HG03558 (cell line): ENCODE measurements around the gene MFAP4.

ENCODE experiments used
- ATAC-seq: cut with Tn5 transposase; IDR thresholded peaks from one replicate; pipeline ENCODE4 v1.9.1; 2021; ENCODE audit warnings: moderate number of reproducible peaks; ENCODE audit not compliant: unreplicated experiment; ENCODE audit errors: extremely low read depth

The MFAP4 gene, protein sequence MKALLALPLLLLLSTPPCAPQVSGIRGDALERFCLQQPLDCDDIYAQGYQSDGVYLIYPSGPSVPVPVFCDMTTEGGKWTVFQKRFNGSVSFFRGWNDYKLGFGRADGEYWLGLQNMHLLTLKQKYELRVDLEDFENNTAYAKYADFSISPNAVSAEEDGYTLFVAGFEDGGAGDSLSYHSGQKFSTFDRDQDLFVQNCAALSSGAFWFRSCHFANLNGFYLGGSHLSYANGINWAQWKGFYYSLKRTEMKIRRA

DNA sequence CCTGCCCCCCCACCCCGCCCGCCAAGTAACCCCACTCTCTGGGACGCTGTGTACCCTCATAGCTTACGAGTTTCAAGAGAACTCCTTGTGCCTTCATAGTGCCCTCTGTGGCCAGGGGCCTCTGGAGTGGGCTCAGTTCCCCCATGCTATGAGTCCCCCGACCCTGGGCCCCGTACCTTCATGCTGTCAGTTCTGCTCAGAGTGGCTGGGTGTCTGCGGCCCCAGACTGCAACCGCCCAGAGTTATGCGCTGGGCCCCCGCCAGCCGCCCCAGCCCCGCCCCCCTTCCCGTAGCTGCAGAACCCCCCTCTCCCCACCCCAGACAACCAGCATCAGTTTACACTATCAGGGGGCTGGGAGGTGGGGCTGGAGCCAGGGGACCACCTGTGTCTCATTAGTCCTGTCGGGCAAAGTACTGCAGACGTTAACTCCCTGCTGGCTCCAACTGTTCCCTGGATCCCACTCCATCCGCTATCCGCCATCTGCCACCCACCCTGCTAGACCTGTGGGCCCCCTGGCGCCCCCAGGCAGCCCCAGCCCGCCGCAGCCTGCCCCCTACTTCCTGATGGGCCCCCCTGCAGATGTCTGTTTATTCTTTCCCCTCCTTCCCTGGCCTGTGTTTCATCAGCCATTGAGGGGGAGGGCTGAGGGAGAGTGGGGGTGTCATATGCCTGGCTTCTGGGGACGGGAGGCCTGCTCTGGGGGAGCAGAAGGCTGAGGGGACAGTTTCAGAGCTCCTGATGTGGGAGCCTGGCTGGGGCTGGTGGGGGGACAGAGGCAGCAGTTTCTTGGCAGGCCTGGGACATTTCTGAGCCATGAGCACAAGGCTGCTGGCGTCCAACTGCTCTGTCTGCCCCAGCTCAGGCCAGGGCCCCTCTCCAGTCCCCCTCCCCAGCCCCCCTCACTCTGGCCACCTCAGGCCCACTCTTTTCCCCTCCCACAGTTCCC, at the start of gene MFAP4:
Gene MFAP4 (minus strand): TSS at position 217 of the 947 bp plus-strand sequence. CDS start 35 bp downstream, at position 182.
- ATAC-seq = no peak

DNA sequence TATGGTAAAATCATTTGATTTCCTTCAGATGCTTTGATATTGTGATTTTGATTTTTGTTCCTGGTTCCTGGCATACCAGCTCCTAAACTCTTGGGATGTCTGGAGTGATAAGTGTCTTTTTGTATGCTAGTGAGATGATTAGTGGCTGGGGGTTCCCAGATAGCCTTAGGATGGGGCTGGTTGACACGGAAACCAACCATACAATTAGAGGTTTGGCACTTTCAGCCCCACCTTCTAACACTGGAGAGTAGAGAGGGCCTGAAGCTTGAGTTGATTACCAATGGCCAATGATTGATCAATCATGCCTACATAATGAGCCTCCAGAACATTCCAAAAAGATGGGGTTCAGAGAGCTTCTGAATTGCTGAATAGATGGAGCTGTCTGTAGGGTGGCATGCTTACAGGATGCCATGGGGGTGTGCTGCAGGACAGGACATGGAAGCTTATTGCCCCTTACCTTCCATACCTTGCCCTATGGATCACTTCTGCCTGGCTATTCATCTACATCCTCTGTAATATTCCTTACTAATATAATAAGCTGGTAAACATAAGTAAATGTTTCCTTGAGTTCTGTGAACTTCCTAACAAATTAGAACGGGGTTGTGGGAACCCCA, 46.8 kb upstream of the MFAP4 start:
- ATAC-seq = no peak

DNA sequence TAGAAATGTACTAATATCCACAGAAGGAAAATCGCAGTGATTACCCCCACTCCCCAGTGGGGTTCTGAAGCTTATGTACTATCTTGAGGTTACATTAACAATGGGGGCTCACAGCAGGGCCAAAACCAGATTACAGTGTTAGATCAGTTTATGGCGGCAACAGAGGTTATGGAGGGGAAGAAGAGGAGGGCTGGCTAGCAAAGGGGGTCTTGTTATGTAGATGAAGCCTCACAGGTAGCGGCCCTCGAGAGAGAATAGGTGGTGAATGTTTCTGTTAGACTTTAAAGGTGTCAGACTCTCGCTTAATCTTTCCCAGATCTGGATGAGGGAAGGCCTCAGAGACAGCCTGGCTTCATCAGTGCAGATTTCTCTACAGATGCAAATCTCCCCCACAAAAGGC, 46.3 kb upstream of the MFAP4 start:
- no peak for ATAC-seq

DNA sequence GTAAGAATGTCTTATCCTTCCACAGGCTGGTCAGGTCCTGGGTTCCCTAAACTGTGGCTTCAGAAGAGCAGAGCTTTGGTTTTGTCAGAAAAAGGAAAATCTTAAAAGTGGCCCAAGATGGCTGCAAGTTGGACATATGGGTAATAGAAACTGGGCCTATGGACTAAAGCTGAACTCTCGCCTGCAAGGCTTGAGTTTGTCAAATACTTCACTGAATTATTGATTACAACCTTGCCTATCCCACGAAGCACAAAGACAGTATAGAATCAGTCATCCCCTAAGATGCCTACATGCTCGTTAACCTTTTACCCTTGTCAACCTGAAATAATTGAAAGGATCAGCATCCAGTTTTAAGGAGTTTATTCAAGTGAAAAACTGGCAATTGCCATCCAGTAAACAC, 44.7 kb upstream of the MFAP4 start:
- ATAC-seq = no peak

DNA sequence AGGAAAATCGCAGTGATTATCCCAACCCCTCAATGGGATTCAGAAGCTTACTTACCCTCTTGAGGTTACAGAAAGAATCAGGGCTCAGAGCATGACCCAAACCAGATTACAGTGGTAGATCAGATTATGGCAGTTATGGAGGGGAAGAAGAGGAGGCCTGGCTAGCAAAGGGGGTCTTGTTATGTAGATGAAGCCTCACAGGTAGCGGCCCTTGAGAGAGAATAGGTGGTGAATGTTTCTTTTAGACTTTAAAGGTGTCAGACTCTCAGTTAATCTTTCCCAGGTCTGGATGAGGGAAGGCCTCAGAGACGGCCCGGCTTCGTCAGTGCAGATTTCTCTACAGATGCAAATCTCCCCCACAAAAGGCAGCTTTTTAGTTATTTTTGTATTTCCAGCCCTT, 39.6 kb upstream of the MFAP4 start:
- ATAC-seq = no peak

DNA sequence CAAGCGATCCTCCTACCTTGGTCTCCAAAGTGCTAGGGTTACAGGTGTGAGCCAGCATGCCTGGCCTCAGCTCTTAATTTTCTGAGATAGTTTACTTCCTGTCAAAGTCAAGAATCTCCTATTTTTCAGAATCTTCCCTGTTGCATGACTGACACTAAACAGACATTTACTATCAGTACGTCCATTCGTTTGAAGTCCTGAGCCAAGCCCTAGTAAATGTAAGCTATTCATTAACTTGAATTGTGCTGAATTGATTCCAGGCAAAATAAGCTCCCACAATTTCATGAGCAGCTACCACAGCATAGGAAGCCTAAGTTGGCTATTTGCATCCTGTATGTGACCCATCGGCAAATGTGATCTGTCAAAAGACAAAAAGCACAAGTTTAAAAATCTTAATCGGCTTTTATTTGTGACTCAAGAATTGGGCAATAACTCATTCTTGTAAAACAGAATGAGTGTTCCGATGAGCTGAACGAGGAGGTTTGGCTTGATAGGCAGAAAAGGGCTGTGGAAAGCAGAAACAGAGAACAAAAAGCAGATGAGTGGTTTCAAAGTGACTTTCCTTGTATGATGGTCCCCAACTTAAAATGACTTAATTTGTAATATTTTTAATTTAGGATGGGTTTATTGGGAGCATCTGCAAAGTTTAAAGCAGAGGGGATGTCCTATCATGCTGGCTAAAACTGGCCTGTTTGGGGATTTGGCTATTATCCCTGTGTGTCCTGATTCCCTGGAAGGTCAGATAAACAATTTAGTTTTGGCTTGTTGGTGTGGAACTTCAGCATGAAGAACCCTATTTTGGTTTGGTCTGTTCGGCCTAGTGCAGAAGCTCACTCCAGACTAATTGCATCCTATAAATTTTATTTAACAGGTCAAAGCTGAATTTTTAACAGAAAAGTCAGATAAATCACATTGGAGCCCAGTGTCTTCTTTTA, 38.2 kb upstream of the MFAP4 start:
- no peak for ATAC-seq

DNA sequence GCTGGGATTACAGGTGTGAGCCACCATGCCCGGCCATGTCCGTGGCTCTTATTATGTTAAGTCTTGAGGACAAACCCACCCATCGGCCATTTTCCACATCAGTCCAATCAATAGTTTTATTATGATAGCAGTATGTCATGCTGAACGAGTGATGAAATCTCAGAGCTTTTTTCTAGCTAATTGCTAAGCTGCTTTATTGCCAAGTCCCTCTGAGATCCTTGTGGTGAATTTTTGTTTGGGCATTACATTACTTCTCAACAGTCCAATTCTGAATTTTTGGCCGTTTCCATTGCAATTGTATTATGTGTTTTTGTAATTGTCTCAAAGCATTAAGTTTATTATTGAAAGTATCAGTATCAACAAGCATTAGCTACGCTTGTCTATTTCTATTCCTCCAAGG, 34.9 kb upstream of the MFAP4 start:
- no peak for ATAC-seq

DNA sequence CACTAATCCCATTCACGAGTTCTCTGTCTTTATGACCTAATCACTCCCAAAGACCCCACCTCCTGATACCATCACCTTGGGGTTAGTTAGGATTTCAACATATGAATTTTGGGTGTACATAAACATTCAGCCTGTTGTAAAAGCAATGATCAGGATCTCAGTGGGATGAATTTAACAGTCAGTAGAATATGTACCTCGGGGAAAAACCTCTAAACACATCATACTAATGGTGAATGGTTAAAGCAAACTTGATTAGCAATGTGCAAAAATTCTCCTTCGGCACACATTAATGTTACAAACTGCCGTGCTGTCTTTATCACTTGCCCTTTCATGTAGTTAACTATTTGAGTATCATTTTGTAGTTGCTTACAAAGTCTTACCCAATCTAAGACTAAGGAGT, 34.2 kb upstream of the MFAP4 start:
- ATAC-seq = no peak

DNA sequence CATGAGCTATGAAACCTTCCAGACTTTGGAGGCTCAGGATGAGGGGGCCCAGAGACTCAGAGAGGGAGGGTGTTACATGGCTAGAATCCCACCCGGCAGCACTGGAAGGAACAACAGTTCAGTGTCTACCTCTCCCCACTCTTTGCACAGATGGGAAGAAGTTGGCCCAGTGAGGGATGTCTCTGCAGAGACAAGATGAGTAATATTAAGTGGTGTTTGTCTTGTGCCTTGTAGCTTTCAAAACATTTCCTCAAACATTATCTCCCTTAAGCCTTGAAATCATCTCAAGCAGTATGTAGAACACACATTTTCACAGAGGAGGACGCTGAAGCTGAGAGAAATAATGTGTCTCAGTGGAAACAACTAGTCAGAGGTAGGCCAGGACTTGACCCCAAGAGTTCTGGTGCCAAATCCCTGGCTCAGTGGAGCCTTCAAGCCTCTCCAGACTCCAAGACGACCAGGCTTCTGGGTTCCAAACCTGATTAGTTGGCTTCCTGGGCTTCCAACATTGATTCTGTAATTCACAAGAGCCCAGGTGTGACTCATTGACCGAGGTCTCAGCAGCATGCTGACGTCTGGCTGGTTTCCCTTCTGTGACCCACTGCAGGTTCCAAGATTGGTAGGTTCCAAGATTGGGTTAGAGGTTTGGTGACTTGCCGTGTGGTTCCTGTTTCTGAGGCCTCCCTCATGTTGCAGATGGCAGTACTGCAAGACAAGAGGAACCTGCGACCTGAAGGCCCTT, 31.4 kb upstream of the MFAP4 start:
- no peak for ATAC-seq

DNA sequence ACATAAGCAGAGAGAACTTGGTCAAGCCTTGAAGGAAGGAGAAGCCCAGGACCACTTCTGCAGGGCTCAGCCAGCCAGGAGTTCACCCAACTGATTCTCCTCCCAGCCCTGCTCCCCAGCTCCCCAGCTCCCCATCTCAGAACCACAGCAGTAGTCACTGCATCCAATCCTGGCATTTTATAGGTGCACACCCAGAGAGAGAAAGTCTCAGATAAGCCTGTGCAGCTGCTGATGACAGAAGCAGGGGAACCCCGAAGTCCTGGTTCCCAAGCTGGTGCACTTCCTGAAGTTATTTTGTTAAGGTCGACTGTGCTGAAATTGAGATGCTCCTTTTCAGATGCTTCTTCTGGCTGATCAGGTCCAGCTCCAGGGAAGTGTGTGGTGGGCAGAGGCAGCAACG, 30.6 kb upstream of the MFAP4 start:
- ATAC-seq = no peak

DNA sequence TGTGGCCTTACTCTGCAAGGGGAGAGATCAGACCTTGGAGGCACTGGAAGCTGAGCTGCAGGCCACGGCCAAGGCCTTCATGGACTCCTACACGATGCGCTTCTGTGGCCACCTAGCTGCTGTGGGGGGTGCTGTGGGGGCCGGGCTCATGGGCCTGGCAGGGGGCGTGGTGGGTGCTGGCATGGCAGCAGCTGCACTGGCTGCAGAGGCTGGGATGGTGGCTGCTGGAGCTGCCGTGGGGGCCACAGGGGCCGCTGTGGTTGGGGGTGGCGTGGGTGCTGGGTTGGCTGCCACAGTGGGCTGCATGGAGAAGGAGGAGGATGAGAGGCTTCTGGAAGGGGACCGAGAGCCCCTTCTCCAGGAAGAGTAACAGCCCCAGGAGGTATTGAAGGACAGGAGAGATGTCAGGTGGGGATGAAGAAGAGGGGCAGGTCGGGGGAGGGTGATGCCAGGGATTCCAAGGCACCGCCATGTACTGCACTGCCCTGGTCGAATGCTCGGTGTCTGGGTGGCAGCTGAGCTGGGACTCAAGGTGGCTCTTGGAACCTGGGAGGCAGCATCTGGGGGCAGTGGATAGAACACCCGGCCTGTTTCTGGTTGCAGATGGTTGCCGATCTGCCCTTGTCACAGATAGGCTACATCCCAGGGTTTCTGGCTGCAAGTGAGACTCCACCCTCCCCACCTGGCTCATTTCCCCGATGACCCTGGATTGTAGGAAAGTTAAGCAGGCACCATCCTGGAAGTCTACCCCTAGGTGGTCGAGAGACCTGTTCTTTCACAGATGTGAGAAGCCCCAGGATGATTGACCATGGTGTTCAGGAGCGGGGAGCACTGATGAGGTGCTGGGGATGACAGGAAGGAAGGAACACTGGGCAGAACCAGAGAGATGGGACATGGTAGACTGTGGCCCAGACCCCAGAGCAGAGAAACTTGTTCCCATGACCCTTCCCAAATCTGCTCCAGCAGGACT, 29.1 kb upstream of the MFAP4 start:
- no peak for ATAC-seq

DNA sequence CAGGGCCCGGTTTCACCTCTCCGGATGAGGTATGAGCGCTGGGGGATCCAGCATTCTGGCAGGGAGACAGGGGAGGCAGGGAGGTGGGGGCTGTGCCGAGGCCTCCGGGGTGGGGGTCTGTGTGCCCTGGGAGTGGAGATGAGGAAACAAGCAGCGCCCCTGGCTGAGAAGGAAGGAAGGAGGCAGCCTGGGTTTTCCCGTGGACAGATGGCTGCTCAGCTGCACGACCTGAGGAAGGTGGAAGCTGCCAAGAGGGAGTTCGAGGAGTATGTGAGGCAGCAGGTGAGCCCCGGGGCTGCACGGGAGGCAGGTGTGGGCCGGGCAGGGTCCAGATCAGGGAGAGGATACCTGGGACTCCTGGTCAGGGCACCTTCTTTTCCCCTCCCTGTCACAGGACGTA, 28.3 kb upstream of the MFAP4 start:
- ATAC-seq = no peak

DNA sequence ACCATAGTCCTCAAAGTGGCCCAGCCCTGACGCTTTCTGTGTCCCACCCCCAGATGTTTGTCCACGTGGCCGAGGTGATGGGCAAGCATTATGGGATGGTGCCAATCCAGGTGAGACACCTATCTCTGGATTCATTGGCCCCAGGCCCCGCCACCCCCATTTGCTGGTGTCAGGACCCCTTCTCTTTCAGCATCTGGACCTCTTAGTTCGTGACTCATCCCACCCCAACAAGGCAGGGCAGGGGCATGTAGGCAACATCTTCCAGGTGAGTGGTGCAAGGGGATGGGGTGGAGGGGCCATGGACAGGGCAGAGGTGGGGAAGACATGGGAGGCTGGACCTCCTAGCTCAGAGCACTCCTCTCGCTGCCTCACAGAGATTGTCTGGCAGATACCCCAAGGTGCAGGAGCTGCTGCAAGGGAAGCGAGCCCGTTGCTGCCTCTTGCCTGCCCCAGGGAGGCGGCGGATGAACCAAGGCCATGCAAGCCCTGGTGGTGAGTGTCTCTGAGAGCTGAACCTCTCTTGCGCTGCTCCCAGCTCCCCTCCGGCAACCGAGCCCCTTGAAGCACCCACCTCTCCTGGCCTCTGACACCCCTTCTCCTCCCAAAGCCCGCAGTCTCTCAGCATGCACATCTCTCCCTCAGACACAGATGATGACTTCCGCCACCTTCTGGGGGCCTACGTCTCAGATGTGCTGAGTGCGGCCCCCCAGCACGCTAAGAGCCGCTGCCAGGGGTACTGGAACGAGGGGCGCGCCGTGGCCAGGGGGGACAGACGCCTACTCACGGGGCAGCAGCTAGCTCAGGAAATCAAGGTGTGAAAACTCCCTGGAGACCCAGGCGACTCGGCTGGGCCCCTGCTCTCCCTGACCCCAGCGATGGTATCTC, 27.6 kb upstream of the MFAP4 start:
- ATAC-seq = no peak

DNA sequence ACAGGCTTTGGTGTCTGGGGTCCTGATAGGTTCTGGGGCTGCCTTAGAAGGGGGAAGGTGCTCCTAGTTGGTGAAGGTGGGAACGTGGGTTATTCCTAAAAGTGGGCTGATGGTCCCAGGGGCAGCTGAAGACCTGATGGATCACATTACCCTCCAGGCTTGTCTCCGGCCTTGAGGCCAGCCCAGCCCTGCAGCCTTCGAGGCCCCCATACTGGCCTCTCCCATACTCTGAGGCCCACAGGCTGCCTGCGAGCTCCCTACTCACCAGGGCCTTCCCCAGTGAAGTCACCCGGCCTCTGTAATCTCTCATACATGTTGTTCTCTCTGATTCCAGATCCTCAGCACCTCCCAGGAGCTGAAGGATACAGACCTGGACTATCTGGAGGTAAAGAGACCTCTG, 26.8 kb upstream of the MFAP4 start:
- no peak for ATAC-seq

DNA sequence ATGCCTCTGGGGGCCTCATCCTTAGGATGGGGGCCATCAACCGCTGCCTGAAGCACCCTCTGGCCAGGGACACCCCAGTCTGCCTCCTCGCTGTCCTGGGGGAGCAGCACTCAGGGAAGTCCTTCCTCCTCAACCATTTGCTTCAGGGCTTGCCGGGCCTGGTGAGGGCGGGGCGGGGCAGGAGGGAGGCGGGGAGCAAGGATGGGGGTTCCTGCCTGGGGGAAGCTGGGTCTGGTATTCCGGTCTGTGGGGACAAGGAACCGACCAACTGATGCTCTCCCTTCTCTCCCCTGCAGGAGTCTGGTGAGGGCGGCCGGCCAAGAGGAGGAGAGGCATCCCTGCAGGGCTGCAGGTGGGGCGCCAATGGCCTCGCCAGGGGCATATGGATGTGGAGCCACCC, 26.0 kb upstream of the MFAP4 start:
- no peak for ATAC-seq

DNA sequence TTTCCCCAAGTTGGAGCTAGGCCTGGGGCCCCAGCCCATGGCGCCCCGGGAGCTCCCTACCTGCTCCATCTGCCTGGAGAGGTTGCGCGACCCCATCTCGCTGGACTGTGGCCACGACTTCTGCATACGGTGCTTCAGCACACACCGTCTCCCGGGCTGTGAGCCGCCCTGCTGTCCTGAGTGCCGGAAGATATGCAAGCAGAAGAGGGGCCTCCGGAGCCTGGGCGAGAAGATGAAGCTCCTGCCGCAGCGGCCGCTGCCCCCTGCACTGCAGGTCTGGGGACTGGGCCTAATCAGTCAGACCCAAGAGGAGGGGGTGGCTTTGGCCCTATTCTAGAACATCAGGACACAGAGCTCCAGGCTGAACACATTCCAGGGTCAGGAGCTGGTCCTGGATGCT, 25.5 kb upstream of the MFAP4 start:
- no peak for ATAC-seq

DNA sequence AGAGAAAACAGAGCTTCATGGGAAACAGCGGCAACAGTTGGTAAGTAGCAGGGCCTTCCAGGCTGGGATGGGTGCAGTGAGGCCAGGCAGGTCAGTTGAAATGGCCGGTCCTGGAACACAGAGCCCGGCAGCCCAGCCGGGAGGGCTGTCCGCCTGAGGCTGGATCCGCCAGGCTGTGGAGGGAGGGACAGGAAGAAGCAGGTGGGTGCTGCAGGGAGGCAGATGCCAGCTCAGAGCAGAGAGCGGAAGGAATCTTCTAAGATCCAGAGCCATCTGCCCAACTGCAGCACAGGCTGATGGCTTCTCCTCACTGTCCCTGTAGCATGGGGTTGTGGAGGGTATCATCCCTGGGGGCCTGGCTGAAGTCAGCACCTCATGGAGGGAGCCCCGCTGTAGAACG, 24.6 kb upstream of the MFAP4 start:
- no peak for ATAC-seq
